Prostate gland (tissue), 2 donors: ENCODE data around the gene KLK8. TPM values are rescaled to one million over a fixed set of nuclear protein-coding genes. Genes with fewer than 3 reads are reported as not detected.

Experiments
- DNase-seq: peaks from one replicate; pipeline ENCODE4 v3.0.0-alpha.2; 2019; ENCODE audit warnings: low spot score
- H3K27ac ChIP-seq, 2 donors: fragments of 200-600 bp; sonication (generic); 2 replicates each; pipeline ENCODE4 v1.5.1; 2017 to 2019
- H3K27me3 ChIP-seq: fragments of 200-600 bp; sonication (generic); replicated peaks from 2 replicates; pipeline ENCODE4 v1.5.1; 2019; ENCODE audit not compliant: insufficient read depth
- H3K36me3 ChIP-seq, 2 donors: fragments of 200-600 bp; sonication (generic); 1 replicate in 1 of 2; 2 replicates in 1 of 2; pipeline versions ENCODE4 v1.5.1 to v1.8.1; 2017 to 2019
- H3K4me1 ChIP-seq: fragments of 200-600 bp; sonication (generic); replicated peaks from 2 replicates; pipeline ENCODE4 v1.5.1; 2019
- H3K4me3 ChIP-seq, 2 donors: fragments of 200-600 bp; sonication (generic); 2 replicates each; pipeline ENCODE4 v1.5.1; 2017 to 2019
- H3K9me3 ChIP-seq: fragments of 200-600 bp; sonication (generic); 2 replicates; pipeline ENCODE4 v1.5.1; 2017
- CTCF ChIP-seq, 4 experiments: fragments of 200-600 bp in 2 of 4; fragments of 450-650 bp in 2 of 4; sonication (generic) in 2 of 4; IDR thresholded peaks; 1 replicate in 3 of 4; 2 replicates in 1 of 4; pipeline ENCODE4 v1.5.1; 2016 to 2019; ENCODE audit warnings: antibody characterized with exemption in 4 of 4, mild to moderate bottlenecking in 2 of 4, moderate library complexity in 2 of 4
- POLR2A ChIP-seq: fragments of 450-650 bp; IDR thresholded peaks from one replicate; pipeline ENCODE4 v1.6.1; 2016; ENCODE audit warnings: antibody characterized with exemption, mild to moderate bottlenecking
- POLR2AphosphoS5 ChIP-seq: sonication (generic); formaldehyde crosslinking; IDR thresholded peaks from one replicate; pipeline ENCODE4 v1.6.1; 2017; ENCODE audit warnings: antibody characterized with exemption
- WGBS: methylation state at CpG from one replicate; pipeline ENCODE4 v1.1.5; 2018; 5-methylcytosine and 5-hydroxymethylcytosine counted together
- intact Hi-C: fragments of 100-400 bp; cut with DNase I; formaldehyde crosslinking; loops from one replicate; pipeline ENCODE4 v1.14.2; 2022
- total RNA-seq, 2 donors: library from RNA; depleted of rRNA; stranded (reverse); fragments of >200 nt; gene quantifications; one replicate each; pipeline ENCODE4 v1.1.0, GENCODE V29; 2016

Gene KLK8
- total RNA-seq, 2 donors from 2014 or later, result not detected

- H3K27me3 ChIP-seq, result peaks cover 5% of the 10 kb centered on the region
- TF ChIP-seq CTCF (IDR thresholded peaks at IDR 0.05), result no peak
- 72% methylated on average over 19 of the region's 19 CpGs for WGBS
- no peak overlapping the region for H3K4me3 ChIP-seq
- no peak for DNase-seq
- no peaks in the 10 kb centered on the region for H3K9me3 ChIP-seq
- no peaks in the 10 kb centered on the region for H3K36me3 ChIP-seq
- no peaks in the 10 kb centered on the region for H3K4me1 ChIP-seq
- intact Hi-C loops, result no loop called here
- H3K27ac ChIP-seq, result no peak overlapping the region
Measured at GRCh38 chr19:51009061-51009891, 7.9 kb upstream of the KLK8 start.

- Histone ChIP-seq H3K27me3 (peaks cover 13% of the 10 kb centered on the region), H3K4me3 (no peak overlapping the region), H3K4me1 (no peaks in the 10 kb centered on the region), H3K27ac (no peak overlapping the region), H3K36me3 (no peaks in the 10 kb centered on the region), H3K9me3 (no peaks in the 10 kb centered on the region)
- intact Hi-C loops, result no loop called here
- 83% methylated on average over 3 of the region's 3 CpGs for WGBS
- no peak for DNase-seq
- no peak for TF ChIP-seq POLR2A
Measured at GRCh38 chr19:51007488-51007887, 6.1 kb upstream of the KLK8 start.

- H3K27ac ChIP-seq, result no peak overlapping the region
- peaks cover 15% of the 10 kb centered on the region for H3K27me3 ChIP-seq
- H3K36me3 ChIP-seq, result no peaks in the 10 kb centered on the region
- intact Hi-C loops, result no loop called here
- H3K4me1 ChIP-seq, result no peaks in the 10 kb centered on the region
- no peaks in the 10 kb centered on the region for H3K9me3 ChIP-seq
- WGBS, result 18% methylated on average over 8 of the region's 8 CpGs
- H3K4me3 ChIP-seq, result no peak overlapping the region
- TF ChIP-seq POLR2A (no peak), CTCF (IDR thresholded peaks at IDR 0.05) (no peak), POLR2AphosphoS5 (no peak)
- DNase-seq, result no peak
Measured at GRCh38 chr19:51006406-51006805, 5.0 kb upstream of the KLK8 start.

GRCh38 chr19:51005248-51005647 is 3.8 kb upstream of the KLK8 start:
- Histone ChIP-seq H3K4me1 (no peaks in the 10 kb centered on the region), H3K4me3 (no peak overlapping the region), H3K27ac (no peak overlapping the region), H3K36me3 (no peaks in the 10 kb centered on the region), H3K27me3 (peaks cover 17% of the 10 kb centered on the region), H3K9me3 (no peaks in the 10 kb centered on the region)
- 86% methylated on average over 1 of the region's 1 CpG for WGBS
- DNase-seq, result no peak
- intact Hi-C loops, result no loop called here
- no peak for TF ChIP-seq POLR2AphosphoS5
- no peak for TF ChIP-seq POLR2A
- TF ChIP-seq CTCF (IDR thresholded peaks at IDR 0.05), result no peak

- DNase-seq, result no peak
- Histone ChIP-seq H3K4me1 (no peaks in the 10 kb centered on the region), H3K36me3 (no peaks in the 10 kb centered on the region), H3K9me3 (no peaks in the 10 kb centered on the region), H3K27ac (no peak overlapping the region), H3K4me3 (no peak overlapping the region), H3K27me3 (peaks cover 18% of the 10 kb centered on the region)
- intact Hi-C loops, result no loop called here
- TF ChIP-seq CTCF (IDR thresholded peaks at IDR 0.05) (no peak), POLR2AphosphoS5 (no peak), POLR2A (no peak)
- WGBS, result 88% methylated on average over 7 of the region's 7 CpGs
Measured at GRCh38 chr19:51003316-51003715, 1.9 kb upstream of the KLK8 start.
